Esophagus muscularis mucosa (tissue), 4 donors: Measurements from ENCODE around the gene MITD1. TPM values are rescaled to one million over a fixed set of nuclear protein-coding genes. Genes with fewer than 3 reads are reported as not detected.

Source experiments
- DNase-seq: peaks from one replicate; pipeline ENCODE4 v3.0.0-alpha.2; 2017; ENCODE audit errors: extremely low spot score
- H3K27ac ChIP-seq, 4 donors: fragments of 200-600 bp; sonication (generic); replicated peaks in 1 of 4; 1 replicate in 3 of 4; 2 replicates in 1 of 4; pipeline ENCODE4 v1.5.1; 2016 to 2019; ENCODE audit warnings: mild to moderate bottlenecking in 1 of 4
- H3K27me3 ChIP-seq, 4 donors: fragments of 200-600 bp; sonication (generic); one replicate each; pipeline versions ENCODE4 v1.5.1 to v1.6.0; 2016 to 2019
- H3K36me3 ChIP-seq, 4 donors: fragments of 200-600 bp; sonication (generic); one replicate each; pipeline ENCODE4 v1.5.1; 2016 to 2019
- H3K4me1 ChIP-seq, 4 donors: fragments of 200-600 bp; sonication (generic); one replicate each; pipeline ENCODE4 v1.5.1; 2016 to 2019
- H3K4me3 ChIP-seq, 4 donors: fragments of 200-600 bp; sonication (generic); 1 replicate in 2 of 4; 2 replicates in 2 of 4; pipeline ENCODE4 v1.5.1; 2016 to 2019; ENCODE audit warnings: mild to moderate bottlenecking in 4 of 4, moderate library complexity in 1 of 4
- H3K9me3 ChIP-seq, 4 donors: fragments of 200-600 bp; sonication (generic); 1 replicate in 3 of 4; 2 replicates in 1 of 4; pipeline ENCODE4 v1.5.1; 2016 to 2019
- CTCF ChIP-seq, 3 experiments: fragments of 200-600 bp in 2 of 3; fragments of 450-650 bp in 1 of 3; sonication (generic) in 2 of 3; IDR thresholded peaks; one replicate each; pipeline ENCODE4 v1.5.1; 2017 to 2019; ENCODE audit warnings: antibody characterized with exemption in 3 of 3, mild to moderate bottlenecking in 2 of 3, moderate library complexity in 1 of 3
- EP300 ChIP-seq: sonication (generic); formaldehyde crosslinking; IDR thresholded peaks from one replicate; pipeline ENCODE4 v1.6.1; 2017; ENCODE audit warnings: antibody characterized with exemption
- POLR2A ChIP-seq: fragments of 450-650 bp; IDR thresholded peaks from one replicate; pipeline ENCODE4 v1.6.1; 2017; ENCODE audit warnings: antibody characterized with exemption, moderate library complexity, mild to moderate bottlenecking, low read depth
- POLR2AphosphoS5 ChIP-seq, 2 donors: sonication (generic); formaldehyde crosslinking; IDR thresholded peaks; one replicate each; pipeline ENCODE4 v1.6.1; 2017; ENCODE audit warnings: antibody characterized with exemption in 2 of 2
- WGBS: methylation state at CpG from one replicate; pipeline ENCODE4 v1.1.5; 2018; 5-methylcytosine and 5-hydroxymethylcytosine counted together
- intact Hi-C: fragments of 100-400 bp; cut with DNase I; formaldehyde crosslinking; loops from one replicate; pipeline ENCODE4 v1.15.1; 2023
- total RNA-seq, 4 donors: library from RNA; depleted of rRNA; stranded (reverse); fragments of >200 nt; gene quantifications; one replicate each; pipeline versions ENCODE4 v1.1.0 to v1.2.1, GENCODE V29; 2016

MITD1 gene
- total RNA-seq, 4 donors from 2014 or later: 15.6 to 17.3 (median 17.0) TPM

- no peak overlapping the region for H3K27ac ChIP-seq
- WGBS: 94% methylated on average over 4 of the region's 4 CpGs
- no peaks in the 10 kb centered on the region for H3K9me3 ChIP-seq
- H3K4me1 ChIP-seq: peaks cover 4 to 10% (median 9%) of the 10 kb centered on the region in 4 donors
- peaks cover 0 to 59% (median 36%) of the 10 kb centered on the region in 4 donors for H3K36me3 ChIP-seq
- intact Hi-C loops: loop anchor here (10.0 kb wide), 1 partner anchor 175 kb away; the partner anchor contains the start of genes EIF5B and TXNDC9
- no peak overlapping the region for H3K4me3 ChIP-seq
- TF ChIP-seq CTCF (IDR thresholded peaks at IDR 0.05) (no peak), POLR2A (no peak), POLR2AphosphoS5 (IDR thresholded peaks at IDR 0.05) (no peak)
- no peak for DNase-seq
- H3K27me3 ChIP-seq: no peaks in the 10 kb centered on the region
These were observed 21.3 kb downstream of the MITD1 start for GRCh38 chr2:99159594-99159993.

GRCh38 chr2:99158599-99158998 is 22.3 kb downstream of the MITD1 start:
- H3K4me1 ChIP-seq: peaks cover 10 to 18% (median 18%) of the 10 kb centered on the region in 4 donors

GRCh38 chr2:99156891-99157290 is 24.0 kb downstream of the MITD1 start:
- intact Hi-C loops: loop anchor here (10.0 kb wide), 1 partner anchor 178 kb away; the partner anchor contains the start of genes EIF5B and TXNDC9
- H3K4me1 ChIP-seq: peaks cover 10 to 23% (median 20%) of the 10 kb centered on the region in 4 donors
- no peak overlapping the region for H3K27ac ChIP-seq
- WGBS: 82% methylated on average over 1 of the region's 1 CpG
- H3K4me3 ChIP-seq: no peak overlapping the region
- no peak for TF ChIP-seq POLR2A
- no peak for TF ChIP-seq CTCF (IDR thresholded peaks at IDR 0.05)
- no peak for TF ChIP-seq POLR2AphosphoS5 (IDR thresholded peaks at IDR 0.05)
- no peak for TF ChIP-seq EP300
- no peaks in the 10 kb centered on the region for H3K27me3 ChIP-seq
- peaks cover 0 to 39% (median 18%) of the 10 kb centered on the region in 4 donors for H3K36me3 ChIP-seq
- no peak for DNase-seq
- no peaks in the 10 kb centered on the region for H3K9me3 ChIP-seq

More at GRCh38 chr2:99158599-99158998, 22.3 kb downstream of the MITD1 start:
- no peaks in the 10 kb centered on the region for H3K9me3 ChIP-seq
- H3K27me3 ChIP-seq: no peaks in the 10 kb centered on the region
- TF ChIP-seq CTCF (IDR thresholded peaks at IDR 0.05) (no peak), EP300 (no peak), POLR2AphosphoS5 (IDR thresholded peaks at IDR 0.05) (no peak), POLR2A (no peak)
- H3K36me3 ChIP-seq: peaks cover 0 to 55% (median 30%) of the 10 kb centered on the region in 4 donors
- intact Hi-C loops: loop anchor here (10.0 kb wide), 1 partner anchor 176 kb away; the partner anchor contains the start of genes EIF5B and TXNDC9
- 94% methylated on average over 5 of the region's 5 CpGs for WGBS
- no peak overlapping the region for H3K4me3 ChIP-seq
- H3K27ac ChIP-seq: no peak overlapping the region
- DNase-seq: no peak

- no peaks in the 10 kb centered on the region for H3K27me3 ChIP-seq
- WGBS: under 1% methylated on average over 40 of the region's 70 CpGs
- H3K27ac ChIP-seq: peak within 1 kb of the TSS; percentile 83 to 90 (median 86)
- H3K36me3 ChIP-seq: peaks cover 0 to 30% (median 14%) of the 10 kb centered on the region in 4 donors
- intact Hi-C loops: loop anchor here (10.0 kb wide), 1 partner anchor 180 kb away; the partner anchor contains the start of genes EIF5B and TXNDC9
- TF ChIP-seq POLR2AphosphoS5 (IDR thresholded peaks at IDR 0.05) (peak; percentile 95 to 99), CTCF (IDR thresholded peaks at IDR 0.05) (peak in 1 of 3 experiments; percentile 9), EP300 (peak; percentile 62), POLR2A (peak; percentile 85)
- H3K4me1 ChIP-seq: peaks cover 10 to 23% (median 20%) of the 10 kb centered on the region in 4 donors
- H3K4me3 ChIP-seq: peak within 1 kb of the TSS; percentile 65 to 75 (median 70)
- H3K9me3 ChIP-seq: no peaks in the 10 kb centered on the region
- DNase-seq: peak; percentile 97
These were observed 26.0 kb downstream of the MITD1 start, which contains the start of the genes LIPT1 and TSGA10 for GRCh38 chr2:99154643-99155536. TSS of gene LIPT1 (plus strand) at chr2:99154967. CDS start at chr2:99161958, 6,991 bp downstream. TSS of gene TSGA10 (minus strand) at chr2:99154942. CDS start at chr2:99109439, 45,503 bp downstream.
